ENCODE data around the gene SLC39A11.

SLC39A11 gene

GRCh38 chr17:72733619-72734282 lies 358.7 kb downstream of the SLC39A11 start:
- POLR2A ChIA-PET, result no interaction called here
- CTCF ChIA-PET, result interaction anchor here (0.7 to 4.2 kb wide), 6 partner anchors 8 to 513 kb away, joined by 3 to 32 read pairs (median 6); no protein-coding TSS in a partner anchor
- DNase-seq (ENCODE audit: low read depth, low spot score), result no peak
- TF ChIP-seq CTCF (IDR thresholded peaks at IDR 0.05; ENCODE audit: insufficient read depth, low read length, missing control alignments), result no peak
- H3K4me3 ChIP-seq (ENCODE audit: low read depth, low read length), result no peak overlapping the region

GRCh38 chr17:72732893-72733618 lies 359.4 kb downstream of the SLC39A11 start:
- no peak overlapping the region for H3K4me3 ChIP-seq (ENCODE audit: low read depth, low read length)
- DNase-seq (ENCODE audit: low read depth, low spot score), result no peak
- TF ChIP-seq CTCF (IDR thresholded peaks at IDR 0.05; ENCODE audit: insufficient read depth, low read length, missing control alignments), result no peak
- ChIA-PET CTCF (interaction anchor here (0.7 to 4.2 kb wide), 6 partner anchors 8 to 520 kb away, joined by 3 to 32 read pairs (median 4); no protein-coding TSS in a partner anchor), POLR2A (no interaction called here)

GRCh38 chr17:72730077-72730476 lies 362.4 kb downstream of the SLC39A11 start:
- CTCF ChIA-PET, result interaction anchor here (1.0 to 15.4 kb wide), 5 partner anchors 171 to 640 kb away, joined by 3 to 551 read pairs (median 100); partner anchors contain the start of gene COG1
- POLR2A ChIA-PET, result no interaction called here
- DNase-seq (ENCODE audit: low read depth, low spot score), result no peak
- no peak for TF ChIP-seq CTCF (IDR thresholded peaks at IDR 0.05; ENCODE audit: insufficient read depth, low read length, missing control alignments)
- H3K4me3 ChIP-seq (ENCODE audit: low read depth, low read length), result no peak overlapping the region

DNA sequence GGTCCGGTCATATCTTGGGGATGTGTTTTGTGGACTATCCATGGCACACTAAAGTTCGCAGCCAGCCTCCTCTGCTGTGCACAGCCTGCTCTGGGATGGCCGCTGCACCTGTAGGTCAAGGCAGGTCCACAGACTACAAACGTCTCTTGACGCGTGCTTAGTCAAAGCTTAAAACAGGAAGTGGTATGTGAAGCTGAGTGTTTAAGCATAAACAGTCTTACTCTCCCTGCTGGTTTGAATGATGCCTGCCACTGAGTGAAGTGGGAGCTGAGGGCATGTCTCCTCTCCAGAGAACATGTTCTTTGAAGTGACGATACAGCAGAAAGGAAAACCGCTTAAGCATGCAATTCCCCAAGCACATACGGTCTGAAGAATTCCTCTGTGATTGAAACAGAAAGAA lies 365.6 kb downstream of the SLC39A11 start:
- DNase-seq (ENCODE audit: low read depth, low spot score), result no peak
- ChIA-PET CTCF (interaction anchor here (0.6 to 15.4 kb wide), 52 partner anchors 8 to 703 kb away, joined by 3 to 551 read pairs (median 5); partner anchors contain the start of genes COG1 and SSTR2), POLR2A (interaction anchor here (0.6 kb wide), 1 partner anchor 10 kb away, joined by 4 read pairs; no protein-coding TSS in a partner anchor)
- TF ChIP-seq CTCF (IDR thresholded peaks at IDR 0.05; ENCODE audit: insufficient read depth, low read length, missing control alignments), result no peak
- H3K4me3 ChIP-seq (ENCODE audit: low read depth, low read length), result peak overlapping the region; percentile 1; the same call in 1 of the 2 replicates

DNA sequence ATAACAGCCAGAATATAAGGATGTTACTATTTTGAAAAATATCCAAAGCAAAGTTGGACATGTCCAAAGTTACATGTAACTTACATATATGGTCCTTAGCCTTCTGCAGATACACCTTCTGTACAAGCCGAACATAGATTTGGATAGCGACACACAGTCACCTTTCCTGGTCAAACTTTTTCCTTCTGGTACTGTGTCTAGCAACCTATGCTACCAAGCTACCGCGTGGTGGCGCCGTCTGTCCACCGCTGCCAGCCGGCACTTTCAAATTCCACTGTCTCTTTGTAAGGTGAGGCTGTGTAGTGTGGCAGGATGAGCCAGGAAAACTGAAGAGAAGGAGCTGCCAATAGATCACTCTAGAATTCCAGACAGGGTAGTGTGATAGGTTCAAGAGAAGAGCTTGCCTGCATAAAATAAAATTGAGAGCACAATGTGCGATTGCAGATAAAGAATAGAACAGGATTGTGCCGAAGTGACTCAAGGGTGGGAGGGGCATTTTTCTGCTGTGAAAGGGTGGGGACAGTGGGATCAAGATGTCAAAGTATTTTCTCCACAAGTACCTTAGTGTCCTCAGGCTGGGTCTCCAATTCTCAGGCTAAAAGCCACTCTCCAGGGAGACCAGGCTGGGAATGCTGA lies 366.9 kb downstream of the SLC39A11 start:
- DNase-seq (ENCODE audit: low read depth, low spot score), result no peak
- peak; percentile 90 for TF ChIP-seq CTCF (IDR thresholded peaks at IDR 0.05; ENCODE audit: insufficient read depth, low read length, missing control alignments)
- H3K4me3 ChIP-seq (ENCODE audit: low read depth, low read length), result no peak overlapping the region
- ChIA-PET POLR2A (no interaction called here), CTCF (interaction anchor here (0.7 to 15.4 kb wide), 83 partner anchors 9 to 662 kb away, joined by 3 to 551 read pairs (median 4); partner anchors contain the start of genes COG1 and SSTR2)

Measured in AG04449 (cell line).